ENCODE results near the gene CRY2. TPM values are rescaled to one million over a fixed set of nuclear protein-coding genes. Genes with fewer than 3 reads are reported as not detected.

CRY2 gene
- total RNA-seq, 2 experiments from 2014 or later = 12.3 to 15.7 TPM

- ChIA-PET POLR2A (no interaction called here), CTCF (interaction anchor here (0.9 to 2.0 kb wide), 4 partner anchors 11 to 147 kb away, joined by 3 to 5 read pairs (median 4); no protein-coding TSS in a partner anchor)
- TF ChIP-seq CTCF (IDR thresholded peaks at IDR 0.05) = no peak
- intact Hi-C loops (cut with micrococcal nuclease) = loop anchor here (2.0 kb wide), 1 partner anchor 72 kb away; the partner anchor contains the start of gene CRY2
- Mint-ChIP-seq H3K4me1 (ENCODE audit: low read depth) (peaks cover 23% of the 10 kb centered on the region), H3K27me3 (peaks cover 5% of the 10 kb centered on the region), H3K36me3 (ENCODE audit: low read depth) (peaks cover 11% of the 10 kb centered on the region), H3K9me3 (no peaks in the 10 kb centered on the region), H3K4me3 (peak overlapping the region; percentile 89), H3K27ac (peak overlapping the region; percentile 97)
- no peak for ATAC-seq
- no peak for DNase-seq
Observed at GRCh38 chr11:45918962-45919675, 71.8 kb downstream of the CRY2 start.

GRCh38 chr11:45919806-45920530, 72.7 kb downstream of the CRY2 start:
- Mint-ChIP-seq H3K4me1 (ENCODE audit: low read depth) (peaks cover 23% of the 10 kb centered on the region), H3K27ac (no peak overlapping the region), H3K9me3 (no peaks in the 10 kb centered on the region), H3K36me3 (ENCODE audit: low read depth) (peaks cover 11% of the 10 kb centered on the region), H3K4me3 (peak overlapping the region; percentile 37), H3K27me3 (peaks cover 5% of the 10 kb centered on the region)
- ChIA-PET POLR2A (no interaction called here), CTCF (no interaction called here)
- TF ChIP-seq CTCF (IDR thresholded peaks at IDR 0.05) = no peak
- ATAC-seq (no peak), DNase-seq (no peak)
- intact Hi-C loops (cut with micrococcal nuclease) = loop anchor here (2.0 kb wide), 1 partner anchor 73 kb away; the partner anchor contains the start of gene CRY2

GRCh38 chr11:45920531-45921477, 73.5 kb downstream of the CRY2 start:
- peaks cover 5% of the 10 kb centered on the region for H3K27me3 Mint-ChIP-seq
- CTCF ChIA-PET = interaction anchor here (0.9 kb wide), 1 partner anchor 78 kb away, joined by 3 read pairs; no protein-coding TSS in a partner anchor
- intact Hi-C loops (cut with micrococcal nuclease) = no loop called here

More at GRCh38 chr11:45920531-45921477, 73.5 kb downstream of the CRY2 start:
- DNase-seq = no peak
- peaks cover 22% of the 10 kb centered on the region for H3K4me1 Mint-ChIP-seq (ENCODE audit: low read depth)
- H3K36me3 Mint-ChIP-seq (ENCODE audit: low read depth) = peaks cover 7% of the 10 kb centered on the region
- ATAC-seq = no peak
- H3K4me3 Mint-ChIP-seq = no peak overlapping the region
- H3K27ac Mint-ChIP-seq = no peak overlapping the region
- TF ChIP-seq CTCF (IDR thresholded peaks at IDR 0.05) = no peak
- no peaks in the 10 kb centered on the region for H3K9me3 Mint-ChIP-seq
- POLR2A ChIA-PET = interaction anchor here (0.6 kb wide), 1 partner anchor 1354 kb away, joined by 3 read pairs; no protein-coding TSS in a partner anchor

Data from activated CD8-positive, alpha-beta T cell treated with anti-CD3 and anti-CD28 coated beads for 36 hours (primary cell).